ENCODE results near the gene SIRPB2. TPM values are rescaled to one million over a fixed set of nuclear protein-coding genes. Genes with fewer than 3 reads are reported as not detected.
A peak's percentile ranks its signal among the peaks of the same experiment; 100 is the strongest.

SIRPB2 gene
- total RNA-seq, 2 experiments from 2014 or later: not detected

GRCh38 chr20:1441133-1441532 is 50.1 kb downstream of the SIRPB2 start:
- CTCF ChIA-PET: no interaction called here
- peaks cover 18% of the 10 kb centered on the region for H3K36me3 Mint-ChIP-seq (ENCODE audit: low read depth)

GRCh38 chr20:1440024-1440423 is 51.2 kb downstream of the SIRPB2 start:
- H3K36me3 Mint-ChIP-seq (ENCODE audit: low read depth): peaks cover 18% of the 10 kb centered on the region
- ChIA-PET CTCF (interaction anchor here (0.9 kb wide), 1 partner anchor 19 kb away, joined by 3 read pairs; no protein-coding TSS in a partner anchor), POLR2A (no interaction called here)
- H3K27ac Mint-ChIP-seq: no peak overlapping the region
- H3K4me3 Mint-ChIP-seq: no peak overlapping the region
- H3K9me3 Mint-ChIP-seq: no peaks in the 10 kb centered on the region
- peaks cover 40% of the 10 kb centered on the region for H3K4me1 Mint-ChIP-seq
- no peaks in the 10 kb centered on the region for H3K27me3 Mint-ChIP-seq
- peak; percentile 36 for DNase-seq

More at GRCh38 chr20:1441133-1441532, 50.1 kb downstream of the SIRPB2 start:
- no peak overlapping the region for H3K27ac Mint-ChIP-seq
- H3K27me3 Mint-ChIP-seq: no peaks in the 10 kb centered on the region
- H3K4me1 Mint-ChIP-seq: peaks cover 29% of the 10 kb centered on the region
- no peaks in the 10 kb centered on the region for H3K9me3 Mint-ChIP-seq
- DNase-seq: no peak
- H3K4me3 Mint-ChIP-seq: no peak overlapping the region
- POLR2A ChIA-PET: no interaction called here

GRCh38 chr20:1438361-1438760 is 52.9 kb downstream of the SIRPB2 start:
- H3K4me3 Mint-ChIP-seq: no peak overlapping the region
- H3K4me1 Mint-ChIP-seq: peaks cover 51% of the 10 kb centered on the region
- H3K36me3 Mint-ChIP-seq (ENCODE audit: low read depth): peaks cover 11% of the 10 kb centered on the region
- H3K27ac Mint-ChIP-seq: no peak overlapping the region
- DNase-seq: no peak
- POLR2A ChIA-PET: no interaction called here
- H3K9me3 Mint-ChIP-seq: peaks cover 6% of the 10 kb centered on the region
- CTCF ChIA-PET: interaction anchor here (0.7 to 1.4 kb wide), 6 partner anchors 10 to 140 kb away, joined by 3 to 4 read pairs (median 4); partner anchors contain the start of gene FKBP1A
- H3K27me3 Mint-ChIP-seq: peaks cover 8% of the 10 kb centered on the region

GRCh38 chr20:1437235-1437904 is 53.9 kb downstream of the SIRPB2 start:
- CTCF ChIA-PET: interaction anchor here (0.7 to 2.4 kb wide), 11 partner anchors 10 to 137 kb away, joined by 3 to 22 read pairs (median 3); no protein-coding TSS in a partner anchor
- H3K27me3 Mint-ChIP-seq: peaks cover 14% of the 10 kb centered on the region
- peak; percentile 88 for DNase-seq
- peaks cover 51% of the 10 kb centered on the region for H3K4me1 Mint-ChIP-seq
- POLR2A ChIA-PET: no interaction called here
- peak overlapping the region; percentile 43 for H3K27ac Mint-ChIP-seq
- H3K36me3 Mint-ChIP-seq (ENCODE audit: low read depth): peaks cover 8% of the 10 kb centered on the region
- peaks cover 6% of the 10 kb centered on the region for H3K9me3 Mint-ChIP-seq
- no peak overlapping the region for H3K4me3 Mint-ChIP-seq

- no peak overlapping the region for H3K27ac Mint-ChIP-seq
- peaks cover 6% of the 10 kb centered on the region for H3K9me3 Mint-ChIP-seq
- no peak overlapping the region for H3K4me3 Mint-ChIP-seq
- peaks cover 5% of the 10 kb centered on the region for H3K36me3 Mint-ChIP-seq (ENCODE audit: low read depth)
- H3K4me1 Mint-ChIP-seq: peaks cover 47% of the 10 kb centered on the region
- DNase-seq: no peak
- peaks cover 23% of the 10 kb centered on the region for H3K27me3 Mint-ChIP-seq
- ChIA-PET POLR2A (interaction anchor here (0.6 kb wide), 1 partner anchor 53 kb away, joined by 4 read pairs; no protein-coding TSS in a partner anchor), CTCF (interaction anchor here (0.6 to 2.4 kb wide), 9 partner anchors 10 to 1504 kb away, joined by 3 to 22 read pairs (median 4); no protein-coding TSS in a partner anchor)
Observed at GRCh38 chr20:1436263-1436662, 55.0 kb downstream of the SIRPB2 start.

GRCh38 chr20:1435337-1435699 is 55.9 kb downstream of the SIRPB2 start:
- no peak for DNase-seq
- H3K36me3 Mint-ChIP-seq (ENCODE audit: low read depth): peaks cover 5% of the 10 kb centered on the region
- ChIA-PET CTCF (interaction anchor here (0.6 to 2.4 kb wide), 8 partner anchors 9 to 959 kb away, joined by 3 to 22 read pairs (median 4); partner anchors contain the start of gene NSFL1C), POLR2A (no interaction called here)
- no peak overlapping the region for H3K27ac Mint-ChIP-seq
- peaks cover 30% of the 10 kb centered on the region for H3K27me3 Mint-ChIP-seq
- no peak overlapping the region for H3K4me3 Mint-ChIP-seq
- H3K4me1 Mint-ChIP-seq: peaks cover 39% of the 10 kb centered on the region
- peaks cover 6% of the 10 kb centered on the region for H3K9me3 Mint-ChIP-seq

- peaks cover 6% of the 10 kb centered on the region for H3K9me3 Mint-ChIP-seq
- H3K27ac Mint-ChIP-seq: peak overlapping the region; percentile 67
- CTCF ChIA-PET: interaction anchor here (0.6 to 2.4 kb wide), 6 partner anchors 9 to 122 kb away, joined by 3 to 22 read pairs (median 4); partner anchors contain the start of gene NSFL1C
- peaks cover 32% of the 10 kb centered on the region for H3K27me3 Mint-ChIP-seq
- peaks cover 5% of the 10 kb centered on the region for H3K36me3 Mint-ChIP-seq (ENCODE audit: low read depth)
- POLR2A ChIA-PET: no interaction called here
- H3K4me1 Mint-ChIP-seq: peaks cover 36% of the 10 kb centered on the region
- H3K4me3 Mint-ChIP-seq: peak overlapping the region; percentile 28
- DNase-seq: peak; percentile 87
Observed at GRCh38 chr20:1434571-1435336, 56.5 kb downstream of the SIRPB2 start.

- CTCF ChIA-PET: no interaction called here
- Mint-ChIP-seq H3K4me3 (no peak overlapping the region), H3K27ac (no peak overlapping the region)
Observed at GRCh38 chr20:1431158-1431557, 60.1 kb downstream of the SIRPB2 start.

GRCh38 chr20:1430004-1430451 is 61.2 kb downstream of the SIRPB2 start:
- peaks cover 5% of the 10 kb centered on the region for H3K36me3 Mint-ChIP-seq (ENCODE audit: low read depth)
- H3K27ac Mint-ChIP-seq: no peak overlapping the region
- DNase-seq: no peak
- H3K9me3 Mint-ChIP-seq: peaks cover 6% of the 10 kb centered on the region
- peaks cover 28% of the 10 kb centered on the region for H3K4me1 Mint-ChIP-seq
- no peak overlapping the region for H3K4me3 Mint-ChIP-seq
- CTCF ChIA-PET: no interaction called here
- peaks cover 38% of the 10 kb centered on the region for H3K27me3 Mint-ChIP-seq
- POLR2A ChIA-PET: no interaction called here

More at GRCh38 chr20:1431158-1431557, 60.1 kb downstream of the SIRPB2 start:
- no peak for DNase-seq
- Mint-ChIP-seq H3K4me1 (peaks cover 39% of the 10 kb centered on the region), H3K36me3 (ENCODE audit: low read depth) (peaks cover 5% of the 10 kb centered on the region), H3K9me3 (peaks cover 6% of the 10 kb centered on the region), H3K27me3 (peaks cover 35% of the 10 kb centered on the region)
- POLR2A ChIA-PET: no interaction called here

- peaks cover 4% of the 10 kb centered on the region for H3K9me3 Mint-ChIP-seq
- ChIA-PET CTCF (no interaction called here), POLR2A (no interaction called here)
- no peak overlapping the region for H3K4me3 Mint-ChIP-seq
- H3K4me1 Mint-ChIP-seq: peaks cover 22% of the 10 kb centered on the region
- DNase-seq: no peak
- H3K36me3 Mint-ChIP-seq (ENCODE audit: low read depth): peaks cover 4% of the 10 kb centered on the region
- peaks cover 36% of the 10 kb centered on the region for H3K27me3 Mint-ChIP-seq
- no peak overlapping the region for H3K27ac Mint-ChIP-seq
Observed at GRCh38 chr20:1429143-1429728, 62.0 kb downstream of the SIRPB2 start.

- Mint-ChIP-seq H3K36me3 (ENCODE audit: low read depth) (peaks cover under 1% of the 10 kb centered on the region), H3K4me3 (no peak overlapping the region), H3K4me1 (peaks cover 26% of the 10 kb centered on the region), H3K27ac (no peak overlapping the region), H3K9me3 (no peaks in the 10 kb centered on the region), H3K27me3 (peaks cover 26% of the 10 kb centered on the region)
- ChIA-PET CTCF (interaction anchor here (1.1 to 3.4 kb wide), 3 partner anchors 8 to 76 kb away, joined by 3 to 22 read pairs (median 3); no protein-coding TSS in a partner anchor), POLR2A (no interaction called here)
- no peak for DNase-seq
Observed at GRCh38 chr20:1427457-1428054, 63.7 kb downstream of the SIRPB2 start.

GRCh38 chr20:1426231-1426849 is 64.9 kb downstream of the SIRPB2 start:
- no peak for DNase-seq
- no peak overlapping the region for H3K4me3 Mint-ChIP-seq
- no peak overlapping the region for H3K27ac Mint-ChIP-seq
- peaks cover 4% of the 10 kb centered on the region for H3K9me3 Mint-ChIP-seq
- peaks cover 21% of the 10 kb centered on the region for H3K27me3 Mint-ChIP-seq
- CTCF ChIA-PET: interaction anchor here (1.4 to 3.4 kb wide), 3 partner anchors 10 to 114 kb away, joined by 3 to 22 read pairs (median 5); no protein-coding TSS in a partner anchor
- peaks cover 24% of the 10 kb centered on the region for H3K4me1 Mint-ChIP-seq
- POLR2A ChIA-PET: no interaction called here
- peaks cover 3% of the 10 kb centered on the region for H3K36me3 Mint-ChIP-seq (ENCODE audit: low read depth)

Measured in activated CD4-positive, alpha-beta T cell treated with anti-CD3 and anti-CD28 coated beads, Interleukin-2, amount 10 ng/mL, durations not matched to agents 7 days and 5 days (primary cell).